OCI-LY1 (cell line): ENCODE results near the gene SLC25A31.

Source experiments
- EZH2 ChIP-seq: fragments of 200-600 bp; sonication (generic), shearing (Covaris generic); IDR thresholded peaks from 2 replicates; pipeline ENCODE4 v1.8.0; 2017; ENCODE audit warnings: borderline replicate concordance, mixed run types, mild to moderate bottlenecking, antibody characterized with exemption, low read length, moderate library complexity, mixed read lengths
- TF ChIP-seq, protein P1 (sequence below): fragments of 200-600 bp; sonication (generic), shearing (Covaris generic); IDR thresholded peaks from 2 replicates; pipeline ENCODE4 v1.5.1; 2017; ENCODE audit warnings: mild to moderate bottlenecking, antibody characterized with exemption, low read length, moderate library complexity, mixed read lengths

DNA sequence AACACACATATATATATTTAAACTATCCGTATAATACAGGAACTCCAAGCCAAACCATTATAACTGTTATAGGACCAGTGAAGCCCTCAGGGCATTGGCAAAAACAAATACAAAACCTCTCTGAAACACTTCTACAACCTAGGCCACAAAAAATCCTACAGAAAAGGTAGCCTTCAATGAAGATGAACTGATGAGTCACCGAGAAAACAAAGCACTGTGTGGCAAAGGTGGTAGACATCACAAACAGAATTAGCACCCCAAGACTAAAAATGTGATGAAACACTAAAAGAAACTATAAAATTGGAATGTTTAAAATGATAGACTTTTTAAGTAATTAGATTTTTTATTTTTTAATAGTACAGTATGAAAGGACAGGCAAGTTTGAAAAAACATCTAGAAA lies 46.4 kb downstream of the SLC25A31 start:
- TF ChIP-seq, protein P1, sequence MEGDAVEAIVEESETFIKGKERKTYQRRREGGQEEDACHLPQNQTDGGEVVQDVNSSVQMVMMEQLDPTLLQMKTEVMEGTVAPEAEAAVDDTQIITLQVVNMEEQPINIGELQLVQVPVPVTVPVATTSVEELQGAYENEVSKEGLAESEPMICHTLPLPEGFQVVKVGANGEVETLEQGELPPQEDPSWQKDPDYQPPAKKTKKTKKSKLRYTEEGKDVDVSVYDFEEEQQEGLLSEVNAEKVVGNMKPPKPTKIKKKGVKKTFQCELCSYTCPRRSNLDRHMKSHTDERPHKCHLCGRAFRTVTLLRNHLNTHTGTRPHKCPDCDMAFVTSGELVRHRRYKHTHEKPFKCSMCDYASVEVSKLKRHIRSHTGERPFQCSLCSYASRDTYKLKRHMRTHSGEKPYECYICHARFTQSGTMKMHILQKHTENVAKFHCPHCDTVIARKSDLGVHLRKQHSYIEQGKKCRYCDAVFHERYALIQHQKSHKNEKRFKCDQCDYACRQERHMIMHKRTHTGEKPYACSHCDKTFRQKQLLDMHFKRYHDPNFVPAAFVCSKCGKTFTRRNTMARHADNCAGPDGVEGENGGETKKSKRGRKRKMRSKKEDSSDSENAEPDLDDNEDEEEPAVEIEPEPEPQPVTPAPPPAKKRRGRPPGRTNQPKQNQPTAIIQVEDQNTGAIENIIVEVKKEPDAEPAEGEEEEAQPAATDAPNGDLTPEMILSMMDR: no peak
- TF ChIP-seq EZH2: no peak
